B cell (primary cell): Measurements from ENCODE around the gene OVCA2. TPM values are rescaled to one million over a fixed set of nuclear protein-coding genes. Genes with fewer than 3 reads are reported as not detected.

Experiments
- ATAC-seq: fragments of 200-7000 bp; cut with Tn5 transposase; one replicate; pipeline ENCODE4 v1.10.0; 2021; ENCODE audit warnings: low read depth, mild to moderate bottlenecking, moderate number of reproducible peaks, moderate library complexity
- CTCF ChIA-PET: fragments of 350-600 bp; sonication (Branson Sonifier 250); formaldehyde crosslinking; loops from one replicate; lab custom pipeline; 2021; ENCODE audit warnings: antibody characterized with exemption, inconsistent platforms; lab: Charles Lee
- POLR2A ChIA-PET: fragments of 350-600 bp; sonication (Branson Sonifier 250); formaldehyde crosslinking; loops from one replicate; lab custom pipeline; 2021; ENCODE audit warnings: antibody characterized with exemption; lab: Charles Lee
- DNase-seq: peaks from one replicate; pipeline ENCODE4 v3.0.0; 2013
- H2AFZ ChIP-seq: 2 replicates; pipeline ENCODE4 v1.6.1; 2012; ENCODE audit warnings: mild to moderate bottlenecking, low read depth, low read length; ENCODE audit not compliant: insufficient read depth, poor library complexity, severe bottlenecking
- H3K27ac ChIP-seq, 2 donors: 1 replicate in 1 of 2; 2 replicates in 1 of 2; pipeline ENCODE4 v1.5.1; 2012 to 2013; ENCODE audit warnings: low read length in 2 of 2, mild to moderate bottlenecking in 2 of 2, moderate library complexity in 1 of 2
- H3K27me3 ChIP-seq, 4 experiments: fragments of 200-600 bp in 1 of 4; sonication (generic) in 1 of 4; replicated peaks in 1 of 4; 1 replicate in 2 of 4; 2 replicates in 2 of 4; pipeline versions ENCODE4 v1.6.1 to v1.7.0; 2013 to 2016; ENCODE audit warnings: low read length in 3 of 4, mild to moderate bottlenecking in 2 of 4, mixed read lengths in 1 of 4, moderate library complexity in 1 of 4; ENCODE audit not compliant: insufficient read depth in 4 of 4, control insufficient read depth in 3 of 4; ENCODE audit errors: control extremely low read depth in 1 of 4
- H3K36me3 ChIP-seq, 2 experiments: replicated peaks in 1 of 2; 1 replicate in 1 of 2; 2 replicates in 1 of 2; pipeline versions ENCODE4 v1.6.1 to v1.7.1; 2013; ENCODE audit warnings: low read length in 1 of 2; ENCODE audit not compliant: insufficient read depth in 2 of 2, control insufficient read depth in 1 of 2; ENCODE audit errors: control extremely low read depth in 1 of 2, extremely low read depth in 1 of 2
- H3K4me1 ChIP-seq, 2 donors: fragments of 200-600 bp in 1 of 2; sonication (generic) in 1 of 2; 1 replicate in 1 of 2; 2 replicates in 1 of 2; pipeline versions ENCODE4 v1.5.1 to v1.6.1; 2013 to 2017; ENCODE audit warnings: low read length in 2 of 2; ENCODE audit not compliant: control insufficient read depth in 2 of 2, insufficient read depth in 2 of 2
- H3K4me2 ChIP-seq: replicated peaks from 2 replicates; pipeline ENCODE3; 2012; ENCODE audit warnings: mild to moderate bottlenecking, low read depth, low read length; ENCODE audit not compliant: poor library complexity, severe bottlenecking
- H3K4me3 ChIP-seq, 5 experiments: fragments of 200-600 bp in 1 of 5; sonication (generic) in 1 of 5; 1 replicate in 3 of 5; 2 replicates in 2 of 5; pipeline versions ENCODE4 v1.5.1 to v1.7.0; 2011 to 2016; ENCODE audit warnings: low read length in 4 of 5, mild to moderate bottlenecking in 4 of 5, low read depth in 2 of 5, control low read depth in 1 of 5, moderate library complexity in 1 of 5; ENCODE audit not compliant: insufficient read depth in 1 of 5; ENCODE audit errors: control extremely low read depth in 1 of 5, extremely low read depth in 1 of 5
- H3K79me2 ChIP-seq: fragments of 200-600 bp; sonication (generic); one replicate; pipeline ENCODE4 v1.6.0; 2016; ENCODE audit warnings: low read length; ENCODE audit not compliant: control insufficient read depth, insufficient read depth
- H3K9ac ChIP-seq: fragments of 200-600 bp; sonication (generic); 2 replicates; pipeline ENCODE4 v1.6.1; 2017; ENCODE audit warnings: mild to moderate bottlenecking, low read length, moderate library complexity
- H3K9me3 ChIP-seq, 3 donors: one replicate each; pipeline versions ENCODE4 v1.6.1 to v1.7.1; 2013; ENCODE audit warnings: low read length in 2 of 3; ENCODE audit not compliant: control insufficient read depth in 2 of 3, insufficient read depth in 1 of 3; ENCODE audit errors: control extremely low read depth in 1 of 3
- H4K20me1 ChIP-seq: 2 replicates; pipeline ENCODE4 v1.6.0; 2012; ENCODE audit warnings: mild to moderate bottlenecking, low read length; ENCODE audit not compliant: insufficient read depth, control insufficient read depth, poor library complexity, severe bottlenecking
- H3K27ac Mint-ChIP-seq: one replicate; pipeline ENCODE4 v1.8.0; 2021; ENCODE audit warnings: mixed read lengths
- H3K27me3 Mint-ChIP-seq: one replicate; pipeline ENCODE4 v1.8.0; 2021; ENCODE audit warnings: mixed read lengths
- H3K4me1 Mint-ChIP-seq: one replicate; pipeline ENCODE4 v1.8.0; 2021; ENCODE audit warnings: mixed read lengths
- H3K4me3 Mint-ChIP-seq: one replicate; pipeline ENCODE4 v1.8.0; 2021; ENCODE audit warnings: mixed read lengths
- H3K9me3 Mint-ChIP-seq: one replicate; pipeline ENCODE4 v1.8.0; 2022; ENCODE audit warnings: mixed read lengths; ENCODE audit not compliant: insufficient read depth
- EZH2 ChIP-seq: IDR thresholded peaks from 2 replicates; pipeline ENCODE4 v1.6.1; 2012; ENCODE audit warnings: borderline replicate concordance, low read depth, mild to moderate bottlenecking, moderate library complexity, low read length; ENCODE audit not compliant: insufficient read depth, poor library complexity, severe bottlenecking
- WGBS: methylation state at CpG from one replicate; pipeline ENCODE4 v1.1.5; 2013; ENCODE audit warnings: missing lambda C conversion rate; ENCODE audit not compliant: insufficient coverage; 5-methylcytosine and 5-hydroxymethylcytosine counted together
- intact Hi-C: fragments of 100-400 bp; cut with micrococcal nuclease; formaldehyde crosslinking; loops from one replicate; pipeline ENCODE4 v1.10.0; 2022
- polyA plus RNA-seq: library from polyadenylated mRNA; depleted of rRNA; stranded (reverse); fragments of >200 nt; gene quantifications from 2 replicates; pipeline ENCODE4 v1.2.3, GENCODE V29; 2012
- total RNA-seq, 2 donors: library from RNA; stranded (reverse); fragments of 120-200 nt in 1 of 2; gene quantifications; 1 replicate in 1 of 2; 2 replicates in 1 of 2; pipeline versions ENCODE4 v1.2.3 to v1.2.4, GENCODE V29; 2013 to 2022
- TF ChIP-seq, protein P1 (sequence below): fragments of 200-600 bp; IDR thresholded peaks from one replicate; pipeline ENCODE4 v1.8.0; 2022; ENCODE audit warnings: antibody characterized with exemption, mild to moderate bottlenecking

Gene OVCA2
- total and polyA plus RNA-seq, 2 donors (not counting 1 experiment from before 2014, with no cell fraction given) = 23.2 to 43.9 TPM

GRCh38 chr17:2054512-2055291, 12.9 kb downstream of the OVCA2 start, which contains the start of gene HIC1:
HIC1 (plus strand) TSS chr17:2055103; CDS start chr17:2056691, 1,588 bp downstream.
- peak within 1 kb of the TSS; percentile 59 for H3K9ac ChIP-seq
- peak; percentile 89 for DNase-seq
- H3K27me3 Mint-ChIP-seq = peaks cover 7% of the 10 kb centered on the region
- POLR2A ChIA-PET = interaction anchor here (0.6 to 1.6 kb wide), 3 partner anchors 35 to 623 kb away, joined by 6 to 11 read pairs (median 10); no protein-coding TSS in a partner anchor
- CTCF ChIA-PET = interaction anchor here (0.5 to 8.1 kb wide), 42 partner anchors 10 to 557 kb away, joined by 3 to 330 read pairs (median 4); partner anchors contain the start of gene RTN4RL1
- H2AFZ ChIP-seq = peak within 1 kb of the TSS; percentile 54
- H3K27ac Mint-ChIP-seq = peak within 1 kb of the TSS; percentile 67
- no peak within 1 kb of the TSS for H3K27ac ChIP-seq
- intact Hi-C loops = loop anchor here (1.0 to 10.0 kb wide), 7 partner anchors 35 to 298 kb away; partner anchors contain the start of genes SGSM2 and TSR1
- H3K4me1 ChIP-seq = peaks cover 55 to 75% of the 10 kb centered on the region in 2 donors
- peaks cover 43% of the 10 kb centered on the region for H4K20me1 ChIP-seq
- ATAC-seq = peak; percentile 38
- peak within 1 kb of the TSS; percentile 80 for H3K4me3 Mint-ChIP-seq
- peaks cover 0 to 59% (median 14%) of the 10 kb centered on the region in 4 experiments for H3K27me3 ChIP-seq
- H3K36me3 ChIP-seq = no peaks in the 10 kb centered on the region
- peaks cover 36% of the 10 kb centered on the region for H3K4me1 Mint-ChIP-seq
- H3K79me2 ChIP-seq = no peaks in the 10 kb centered on the region
- 1% methylated on average over 61 of the region's 72 CpGs for WGBS
- peak within 1 kb of the TSS in 3 of 5 experiments; percentile 44 to 57 (median 52) for H3K4me3 ChIP-seq
- peaks cover 0 to 19% (median 0%) of the 10 kb centered on the region in 3 donors for H3K9me3 ChIP-seq
- H3K4me2 ChIP-seq = peak within 1 kb of the TSS; percentile 95
- H3K9me3 Mint-ChIP-seq = no peaks in the 10 kb centered on the region
- TF ChIP-seq, protein P1, sequence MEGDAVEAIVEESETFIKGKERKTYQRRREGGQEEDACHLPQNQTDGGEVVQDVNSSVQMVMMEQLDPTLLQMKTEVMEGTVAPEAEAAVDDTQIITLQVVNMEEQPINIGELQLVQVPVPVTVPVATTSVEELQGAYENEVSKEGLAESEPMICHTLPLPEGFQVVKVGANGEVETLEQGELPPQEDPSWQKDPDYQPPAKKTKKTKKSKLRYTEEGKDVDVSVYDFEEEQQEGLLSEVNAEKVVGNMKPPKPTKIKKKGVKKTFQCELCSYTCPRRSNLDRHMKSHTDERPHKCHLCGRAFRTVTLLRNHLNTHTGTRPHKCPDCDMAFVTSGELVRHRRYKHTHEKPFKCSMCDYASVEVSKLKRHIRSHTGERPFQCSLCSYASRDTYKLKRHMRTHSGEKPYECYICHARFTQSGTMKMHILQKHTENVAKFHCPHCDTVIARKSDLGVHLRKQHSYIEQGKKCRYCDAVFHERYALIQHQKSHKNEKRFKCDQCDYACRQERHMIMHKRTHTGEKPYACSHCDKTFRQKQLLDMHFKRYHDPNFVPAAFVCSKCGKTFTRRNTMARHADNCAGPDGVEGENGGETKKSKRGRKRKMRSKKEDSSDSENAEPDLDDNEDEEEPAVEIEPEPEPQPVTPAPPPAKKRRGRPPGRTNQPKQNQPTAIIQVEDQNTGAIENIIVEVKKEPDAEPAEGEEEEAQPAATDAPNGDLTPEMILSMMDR = peak; percentile 95
- TF ChIP-seq EZH2 = no peak
